Cardiac muscle cell (in vitro differentiated cells and primary cell): ENCODE measurements around the gene SLC43A3. TPM values are rescaled to one million over a fixed set of nuclear protein-coding genes. Genes with fewer than 3 reads are reported as not detected.

Experiments
- DNase-seq, 2 donors: peaks; one replicate each; pipeline versions ENCODE4 v3.0.0 to v3.0.0-alpha.2; 2010 to 2017; ENCODE audit warnings: low read depth in 1 of 2, low spot score in 1 of 2
- H3K27ac ChIP-seq: fragments of 200-600 bp; sonication (generic); 2 replicates; pipeline ENCODE4 v1.5.1; 2016
- H3K27me3 ChIP-seq: fragments of 200-600 bp; sonication (generic); 2 replicates; pipeline ENCODE4 v1.6.0; 2016; ENCODE audit warnings: control low read depth
- H3K36me3 ChIP-seq: fragments of 200-600 bp; sonication (generic); 2 replicates; pipeline ENCODE4 v1.5.1; 2016; ENCODE audit warnings: control low read depth
- H3K4me1 ChIP-seq: fragments of 200-600 bp; sonication (generic); 2 replicates; pipeline ENCODE4 v1.8.1; 2017; ENCODE audit warnings: low read depth, mild to moderate bottlenecking, mixed run types
- H3K4me3 ChIP-seq: fragments of 200-600 bp; sonication (generic); 2 replicates; pipeline ENCODE4 v1.5.1; 2016; ENCODE audit warnings: mild to moderate bottlenecking
- H3K9me3 ChIP-seq: fragments of 200-600 bp; sonication (generic); 2 replicates; pipeline ENCODE4 v1.5.1; 2017; ENCODE audit warnings: low read depth, mild to moderate bottlenecking, control low read depth
- polyA plus RNA-seq: library from polyadenylated mRNA; unstranded; fragments of >200 nt; fragmentation: Nextera tagmentation; extraction: Ambion mirVana; gene quantifications from 2 replicates; pipeline ENCODE4 v1.2.1, GENCODE V29; 2016
- total RNA-seq: library from RNA; depleted of rRNA; stranded (reverse); fragments of >200 nt; gene quantifications from 2 replicates; pipeline ENCODE4 v1.2.3, GENCODE V29; 2016
- TF ChIP-seq, protein P1 (sequence below): IDR thresholded peaks from 2 replicates; pipeline ENCODE4 v1.5.1; 2012; ENCODE audit warnings: low read depth, mild to moderate bottlenecking, low read length

Gene SLC43A3
- total and polyA plus RNA-seq, 2 experiments from 2014 or later: 1.7 to 6.8 TPM

DNA sequence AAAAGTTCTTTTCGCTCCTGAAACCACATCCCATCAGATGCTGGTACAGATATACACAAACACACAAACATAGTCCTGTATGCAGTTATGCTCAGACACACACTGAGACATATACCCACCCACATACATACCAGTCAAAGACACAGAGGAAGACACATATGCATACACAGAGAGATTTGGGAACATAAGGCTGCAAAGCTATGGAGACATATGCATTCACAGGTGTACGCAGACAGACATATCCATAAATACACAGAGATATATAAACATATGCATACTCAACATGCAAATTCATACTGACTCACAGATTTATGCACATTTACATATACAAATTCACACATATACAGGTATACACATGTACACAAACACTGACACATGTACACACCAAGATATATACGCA is 52.0 kb downstream of the SLC43A3 start:
- TF ChIP-seq, protein P1, sequence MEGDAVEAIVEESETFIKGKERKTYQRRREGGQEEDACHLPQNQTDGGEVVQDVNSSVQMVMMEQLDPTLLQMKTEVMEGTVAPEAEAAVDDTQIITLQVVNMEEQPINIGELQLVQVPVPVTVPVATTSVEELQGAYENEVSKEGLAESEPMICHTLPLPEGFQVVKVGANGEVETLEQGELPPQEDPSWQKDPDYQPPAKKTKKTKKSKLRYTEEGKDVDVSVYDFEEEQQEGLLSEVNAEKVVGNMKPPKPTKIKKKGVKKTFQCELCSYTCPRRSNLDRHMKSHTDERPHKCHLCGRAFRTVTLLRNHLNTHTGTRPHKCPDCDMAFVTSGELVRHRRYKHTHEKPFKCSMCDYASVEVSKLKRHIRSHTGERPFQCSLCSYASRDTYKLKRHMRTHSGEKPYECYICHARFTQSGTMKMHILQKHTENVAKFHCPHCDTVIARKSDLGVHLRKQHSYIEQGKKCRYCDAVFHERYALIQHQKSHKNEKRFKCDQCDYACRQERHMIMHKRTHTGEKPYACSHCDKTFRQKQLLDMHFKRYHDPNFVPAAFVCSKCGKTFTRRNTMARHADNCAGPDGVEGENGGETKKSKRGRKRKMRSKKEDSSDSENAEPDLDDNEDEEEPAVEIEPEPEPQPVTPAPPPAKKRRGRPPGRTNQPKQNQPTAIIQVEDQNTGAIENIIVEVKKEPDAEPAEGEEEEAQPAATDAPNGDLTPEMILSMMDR: no peak
- Histone ChIP-seq H3K36me3 (no peaks in the 10 kb centered on the region), H3K4me3 (no peak overlapping the region), H3K27ac (no peak overlapping the region), H3K27me3 (no peaks in the 10 kb centered on the region), H3K9me3 (no peaks in the 10 kb centered on the region), H3K4me1 (no peaks in the 10 kb centered on the region)
- DNase-seq: no peak

DNA sequence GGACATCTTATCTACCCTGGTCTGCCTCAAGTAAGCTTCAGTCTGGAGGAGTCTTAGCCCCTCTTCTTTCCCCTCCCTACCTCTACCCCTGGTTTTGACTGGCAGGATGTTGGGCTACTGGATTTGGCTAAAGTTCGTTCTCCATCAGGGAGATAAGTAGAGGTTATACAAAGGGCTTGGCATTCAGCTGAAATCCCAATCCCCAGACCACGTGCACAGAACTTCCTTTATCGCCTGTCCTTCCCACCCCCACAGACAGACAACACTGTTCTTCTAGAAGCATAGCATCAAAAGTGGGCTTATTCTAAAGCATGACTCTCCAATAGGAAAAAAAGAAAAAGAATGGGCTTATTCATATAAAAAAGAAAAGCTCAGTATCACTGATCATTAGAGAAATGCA is 53.8 kb downstream of the SLC43A3 start:
- TF ChIP-seq, protein P1: no peak

GRCh38 chr11:57370941-57371340 is 56.0 kb downstream of the SLC43A3 start:
- H3K27ac ChIP-seq: no peak overlapping the region
- no peak overlapping the region for H3K4me3 ChIP-seq
- no peaks in the 10 kb centered on the region for H3K9me3 ChIP-seq
- TF ChIP-seq, protein P1: no peak
- H3K27me3 ChIP-seq: no peaks in the 10 kb centered on the region
- no peak for DNase-seq
- no peaks in the 10 kb centered on the region for H3K36me3 ChIP-seq
- H3K4me1 ChIP-seq: no peaks in the 10 kb centered on the region

More for the DNA sequence above, 53.8 kb downstream of the SLC43A3 start:
- no peaks in the 10 kb centered on the region for H3K9me3 ChIP-seq
- no peaks in the 10 kb centered on the region for H3K4me1 ChIP-seq
- no peaks in the 10 kb centered on the region for H3K27me3 ChIP-seq
- no peak overlapping the region for H3K4me3 ChIP-seq
- DNase-seq: peak in 1 of 2 donors; percentile 33
- no peaks in the 10 kb centered on the region for H3K36me3 ChIP-seq
- H3K27ac ChIP-seq: no peak overlapping the region

GRCh38 chr11:57370251-57370650 is 56.7 kb downstream of the SLC43A3 start:
- Histone ChIP-seq H3K27ac (no peak overlapping the region), H3K4me1 (no peaks in the 10 kb centered on the region), H3K9me3 (no peaks in the 10 kb centered on the region), H3K27me3 (no peaks in the 10 kb centered on the region), H3K4me3 (no peak overlapping the region), H3K36me3 (no peaks in the 10 kb centered on the region)
- TF ChIP-seq, protein P1: no peak
- DNase-seq: no peak

DNA sequence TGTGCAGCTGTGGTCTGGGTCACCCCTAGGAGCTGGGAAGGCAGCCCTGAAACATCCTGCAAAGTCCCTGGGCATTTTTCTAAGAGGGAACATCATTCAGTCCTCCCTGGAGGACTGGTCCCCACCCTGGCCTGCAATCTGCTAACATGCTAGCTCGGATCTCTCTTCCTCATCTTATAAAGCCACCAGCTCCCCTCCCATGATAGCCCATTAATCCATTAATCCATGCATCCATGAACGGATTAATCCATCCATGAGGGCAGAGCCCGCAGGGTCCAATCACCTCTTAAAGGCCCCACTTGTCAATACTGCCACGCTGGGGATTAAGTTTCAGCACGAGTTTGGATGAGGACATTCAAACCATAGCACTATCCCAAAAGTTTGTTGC is 58.1 kb downstream of the SLC43A3 start:
- Histone ChIP-seq H3K36me3 (no peaks in the 10 kb centered on the region), H3K27me3 (no peaks in the 10 kb centered on the region), H3K4me3 (no peak overlapping the region), H3K9me3 (no peaks in the 10 kb centered on the region), H3K4me1 (no peaks in the 10 kb centered on the region), H3K27ac (no peak overlapping the region)
- TF ChIP-seq, protein P1: no peak
- DNase-seq: no peak
